Measurements from ENCODE around the gene TNFAIP8L1.
"Not testable (repeated sequence)": the region's sequence is repeated elsewhere in the genome, so short reads cannot be mapped to it uniquely, and the experiment has no call there.

The TNFAIP8L1 gene

DNA sequence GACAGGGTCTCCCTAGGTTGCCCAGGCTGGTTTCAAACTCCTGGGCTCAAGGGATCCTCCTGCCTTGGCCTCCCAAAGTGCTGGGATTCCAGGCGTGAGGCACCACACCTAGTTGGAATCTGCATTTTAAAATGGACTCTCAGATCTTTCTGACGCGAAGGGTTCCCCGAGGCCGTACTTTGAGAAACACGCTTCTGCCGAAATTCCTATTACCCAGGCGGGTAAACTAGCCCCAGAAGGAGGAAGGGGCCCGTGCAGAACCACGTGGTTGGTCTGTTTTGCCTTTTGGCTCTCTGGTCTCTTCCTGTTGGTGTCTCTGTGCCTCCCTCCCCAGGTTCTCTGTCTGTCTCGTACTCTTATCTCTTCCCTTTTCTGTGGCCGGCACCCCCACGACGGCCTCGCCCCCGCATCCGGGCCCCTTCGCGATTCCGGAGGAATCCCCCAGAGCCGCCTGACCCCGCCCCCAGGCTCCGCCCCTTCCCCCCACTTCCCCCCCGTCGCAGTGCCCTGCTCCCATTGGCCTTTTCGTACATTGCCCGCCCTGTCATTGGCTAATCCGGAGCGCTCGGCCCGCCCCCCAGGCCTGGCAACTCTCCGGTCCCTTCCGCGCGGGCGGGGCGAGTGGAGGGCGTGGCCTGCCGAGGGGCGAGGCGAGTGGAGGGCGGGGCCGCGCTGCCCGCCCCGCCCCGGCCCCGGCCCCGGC lies at the start of gene TNFAIP8L1:
TSS of gene TNFAIP8L1 (plus strand) at position 689 of the 703 bp plus-strand sequence. CDS start 12,354 bp downstream, outside the sequence.
- peak; percentile 61 for DNase-seq (ENCODE audit: low read depth, low spot score)

DNA sequence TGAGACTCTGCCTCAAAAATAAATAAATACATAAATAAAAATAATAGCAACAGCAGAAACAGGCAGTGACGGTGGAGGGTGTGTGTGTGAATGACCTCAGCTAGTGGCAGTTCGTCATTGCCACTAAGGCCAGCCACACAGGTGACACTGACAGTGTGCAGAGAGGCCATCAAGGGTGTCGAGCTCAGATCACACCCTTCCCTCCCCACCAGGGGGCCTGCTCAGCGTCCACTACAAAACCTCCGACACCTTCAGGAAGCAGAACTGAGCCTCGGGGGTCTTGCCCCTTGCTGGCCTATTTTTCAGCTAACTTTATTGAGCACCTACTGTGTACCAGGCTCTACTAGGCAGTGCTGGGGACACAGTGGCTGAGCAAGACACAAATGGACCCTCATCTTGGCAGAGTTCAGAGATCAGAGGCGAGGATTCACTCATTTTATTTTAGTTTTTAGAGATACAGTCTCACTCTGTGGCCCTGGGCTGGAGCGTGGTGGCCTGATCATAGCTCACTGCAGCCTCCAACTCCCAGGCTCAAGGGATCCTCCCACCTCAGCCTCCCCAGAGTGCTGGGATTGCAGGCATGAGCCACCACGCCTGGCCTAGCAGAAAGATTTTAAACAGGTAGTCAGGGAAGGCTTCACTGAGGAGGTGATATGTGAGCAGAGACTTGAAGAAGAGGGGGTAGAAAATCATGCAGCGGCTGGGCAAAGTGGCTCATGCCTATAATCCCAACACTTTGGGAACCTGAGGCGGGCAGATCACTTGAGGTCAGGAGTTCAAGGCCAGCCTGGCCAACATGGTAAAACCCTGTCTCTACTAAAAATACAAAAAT lies 49.5 kb upstream of the TNFAIP8L1 start:
- Histone ChIP-seq H3K9ac (ENCODE audit: insufficient read length) (no peak overlapping the region), H3K27ac (no peak overlapping the region), H3K4me3 (no peak overlapping the region), H3K36me3 (ENCODE audit: insufficient read depth, low read length) (no peaks in the 10 kb centered on the region), H3K9me3 (ENCODE audit: low read depth, low read length) (no peaks in the 10 kb centered on the region)
- no peak for DNase-seq (ENCODE audit: low read depth, low spot score)
- TF ChIP-seq POLR2AphosphoS5 (IDR thresholded peaks at IDR 0.05; ENCODE audit: borderline replicate concordance, low read depth, low read length), result no peak
- no peak for TF ChIP-seq EZH2 (IDR thresholded peaks at IDR 0.05)
- no peak for TF ChIP-seq FOXP2 (optimal IDR thresholded peaks at IDR 0.05; ENCODE audit: control extremely low read depth, extremely low read length, insufficient read depth)

More for the DNA sequence above, at the start of gene TNFAIP8L1:
- Histone ChIP-seq H3K27ac (peak within 1 kb of the TSS; percentile 77; the same call in 1 of the 2 replicates), H3K9me3 (ENCODE audit: low read depth, low read length) (no peaks in the 10 kb centered on the region), H3K4me3 (peak within 1 kb of the TSS; percentile 98), H3K36me3 (ENCODE audit: insufficient read depth, low read length) (no peaks in the 10 kb centered on the region), H3K9ac (ENCODE audit: insufficient read length) (peak within 1 kb of the TSS; percentile 86)
- TF ChIP-seq FOXP2 (optimal IDR thresholded peaks at IDR 0.05; ENCODE audit: control extremely low read depth, extremely low read length, insufficient read depth), result no peak
- no peak for TF ChIP-seq EZH2 (IDR thresholded peaks at IDR 0.05)
- TF ChIP-seq POLR2AphosphoS5 (IDR thresholded peaks at IDR 0.05; ENCODE audit: borderline replicate concordance, low read depth, low read length), result peak; percentile 51

DNA sequence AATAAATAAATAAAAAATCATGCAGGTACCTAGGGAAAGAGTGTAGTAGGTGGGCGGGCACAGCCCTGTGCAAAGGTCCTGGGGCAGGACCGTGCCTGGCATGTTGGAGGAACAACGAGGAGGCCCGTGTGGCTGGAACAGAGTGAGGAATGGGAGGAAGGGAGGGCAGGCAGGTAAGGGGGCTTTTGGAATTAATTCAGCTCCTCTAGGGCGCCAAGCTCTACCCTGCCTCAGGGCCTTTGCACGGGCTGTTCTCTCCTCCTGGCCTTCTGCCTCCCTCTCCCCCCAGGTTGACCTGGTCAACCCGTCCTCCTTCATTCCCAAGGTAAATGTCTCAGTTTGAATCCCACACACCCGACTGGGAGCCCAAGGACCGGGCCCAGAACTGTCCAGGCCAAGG lies 48.8 kb upstream of the TNFAIP8L1 start:
- Histone ChIP-seq H3K36me3 (ENCODE audit: insufficient read depth, low read length) (no peaks in the 10 kb centered on the region), H3K27ac (no peak overlapping the region), H3K9ac (ENCODE audit: insufficient read length) (no peak overlapping the region), H3K9me3 (ENCODE audit: low read depth, low read length) (no peaks in the 10 kb centered on the region), H3K4me3 (no peak overlapping the region)
- DNase-seq (ENCODE audit: low read depth, low spot score), result no peak
- TF ChIP-seq POLR2AphosphoS5 (IDR thresholded peaks at IDR 0.05; ENCODE audit: borderline replicate concordance, low read depth, low read length) (no peak), EZH2 (IDR thresholded peaks at IDR 0.05) (no peak), FOXP2 (optimal IDR thresholded peaks at IDR 0.05; ENCODE audit: control extremely low read depth, extremely low read length, insufficient read depth) (no peak)

DNA sequence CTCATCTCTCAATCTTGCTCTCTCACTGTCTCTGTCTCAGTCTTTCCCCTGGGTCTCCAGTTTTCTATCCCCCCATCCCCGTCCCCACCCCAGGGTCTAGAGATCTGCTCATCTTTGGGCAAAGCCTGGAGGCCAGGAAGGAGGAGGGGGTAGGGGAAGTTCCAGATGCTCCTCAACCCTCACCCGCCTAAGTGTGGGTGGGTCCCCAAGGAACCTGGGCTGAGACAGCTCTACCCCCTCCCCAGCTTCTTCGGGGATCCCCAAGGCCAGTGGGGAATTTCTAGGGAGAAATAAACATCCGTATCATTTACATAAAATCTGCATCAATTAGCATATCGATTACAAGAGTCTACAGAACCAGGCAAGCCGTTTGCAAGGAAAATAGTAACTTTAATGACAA lies 48.0 kb upstream of the TNFAIP8L1 start:
- no peaks in the 10 kb centered on the region for H3K9me3 ChIP-seq (ENCODE audit: low read depth, low read length)
- DNase-seq (ENCODE audit: low read depth, low spot score), result no peak
- H3K4me3 ChIP-seq, result no peak overlapping the region
- TF ChIP-seq FOXP2 (optimal IDR thresholded peaks at IDR 0.05; ENCODE audit: control extremely low read depth, extremely low read length, insufficient read depth), result no peak
- TF ChIP-seq EZH2 (IDR thresholded peaks at IDR 0.05), result no peak
- no peak overlapping the region for H3K9ac ChIP-seq (ENCODE audit: insufficient read length)
- H3K36me3 ChIP-seq (ENCODE audit: insufficient read depth, low read length), result no peaks in the 10 kb centered on the region
- H3K27ac ChIP-seq, result no peak overlapping the region

DNA sequence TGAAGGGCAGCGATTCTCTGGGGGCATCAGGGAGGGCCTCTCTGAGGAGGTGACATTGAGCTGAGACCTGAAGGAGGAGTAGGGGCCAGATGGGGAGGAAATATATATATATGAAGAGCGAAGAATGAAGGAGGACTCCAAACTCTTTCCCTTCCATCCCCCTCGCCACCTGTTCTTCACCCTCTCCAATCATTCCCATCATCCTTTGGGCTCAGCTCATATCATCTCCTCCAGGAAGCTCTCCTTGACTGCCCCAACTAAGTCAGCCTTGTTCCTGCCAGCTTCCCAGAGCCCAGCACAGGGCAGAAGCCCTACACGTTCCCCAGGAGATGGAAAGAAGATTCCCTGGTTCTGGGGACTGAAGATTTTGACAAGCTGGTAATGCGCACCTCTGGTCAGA lies 46.9 kb upstream of the TNFAIP8L1 start:
- TF ChIP-seq EZH2 (IDR thresholded peaks at IDR 0.05) (no peak), POLR2AphosphoS5 (IDR thresholded peaks at IDR 0.05; ENCODE audit: borderline replicate concordance, low read depth, low read length) (no peak), FOXP2 (optimal IDR thresholded peaks at IDR 0.05; ENCODE audit: control extremely low read depth, extremely low read length, insufficient read depth) (no peak)
- no peak for DNase-seq (ENCODE audit: low read depth, low spot score)
- Histone ChIP-seq H3K36me3 (ENCODE audit: insufficient read depth, low read length) (no peaks in the 10 kb centered on the region), H3K27ac (no peak overlapping the region), H3K9me3 (ENCODE audit: low read depth, low read length) (no peaks in the 10 kb centered on the region), H3K9ac (ENCODE audit: insufficient read length) (no peak overlapping the region), H3K4me3 (no peak overlapping the region)

DNA sequence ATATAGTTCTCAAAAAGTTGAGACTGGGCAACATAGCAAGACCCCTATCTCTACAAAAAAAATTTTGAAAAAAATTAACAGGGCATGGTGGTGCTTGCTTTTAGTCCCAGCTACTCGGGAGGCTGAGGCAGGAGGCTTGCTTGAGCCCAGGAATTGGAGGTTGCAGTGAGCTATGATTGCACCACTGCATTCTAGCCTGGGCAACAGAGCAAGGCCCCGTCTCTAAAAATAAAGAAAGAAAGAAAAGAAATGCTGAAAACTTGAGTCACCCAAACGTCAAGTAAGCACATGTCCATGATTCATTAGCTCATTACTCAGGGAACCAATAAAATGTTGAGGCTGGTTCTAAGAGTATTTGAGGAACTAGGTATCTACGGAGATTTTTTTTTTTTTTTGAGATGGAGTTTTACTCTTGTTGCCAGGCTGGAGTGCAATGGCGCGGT lies 45.9 kb upstream of the TNFAIP8L1 start:
- Histone ChIP-seq H3K9ac (ENCODE audit: insufficient read length) (no peak overlapping the region), H3K27ac (no peak overlapping the region), H3K9me3 (ENCODE audit: low read depth, low read length) (no peaks in the 10 kb centered on the region), H3K4me3 (no peak overlapping the region), H3K36me3 (ENCODE audit: insufficient read depth, low read length) (no peaks in the 10 kb centered on the region)
- TF ChIP-seq POLR2AphosphoS5 (IDR thresholded peaks at IDR 0.05; ENCODE audit: borderline replicate concordance, low read depth, low read length) (no peak), FOXP2 (optimal IDR thresholded peaks at IDR 0.05; ENCODE audit: control extremely low read depth, extremely low read length, insufficient read depth) (no peak), EZH2 (IDR thresholded peaks at IDR 0.05) (no peak)
- DNase-seq (ENCODE audit: low read depth, low spot score), result no peak

DNA sequence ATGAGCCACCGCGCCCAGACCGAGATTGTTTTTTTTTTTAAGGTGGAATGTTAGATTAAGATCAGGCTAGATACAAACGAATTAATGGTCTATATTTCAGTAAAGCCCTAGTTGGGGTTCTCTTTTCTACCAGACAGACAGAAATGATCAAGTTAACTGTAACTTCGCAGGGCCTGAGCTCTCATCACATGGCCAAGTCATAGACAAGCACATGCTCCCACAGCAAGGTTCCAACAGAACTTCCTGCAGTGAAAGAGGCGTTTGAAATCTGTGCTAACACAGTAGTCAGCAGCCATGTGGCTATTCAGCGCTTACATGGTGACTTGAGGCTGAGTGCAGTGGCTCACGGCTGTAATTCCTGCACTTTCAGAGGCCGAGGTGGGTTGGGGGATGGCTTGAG lies 45.1 kb upstream of the TNFAIP8L1 start:
- H3K9ac ChIP-seq (ENCODE audit: insufficient read length), result no peak overlapping the region
- H3K27ac ChIP-seq, result no peak overlapping the region
- no peak for TF ChIP-seq POLR2AphosphoS5 (IDR thresholded peaks at IDR 0.05; ENCODE audit: borderline replicate concordance, low read depth, low read length)
- TF ChIP-seq FOXP2 (optimal IDR thresholded peaks at IDR 0.05; ENCODE audit: control extremely low read depth, extremely low read length, insufficient read depth), result no peak
- no peak for TF ChIP-seq EZH2 (IDR thresholded peaks at IDR 0.05)
- no peak for DNase-seq (ENCODE audit: low read depth, low spot score)
- H3K4me3 ChIP-seq, result no peak overlapping the region
- H3K9me3 ChIP-seq (ENCODE audit: low read depth, low read length), result no peaks in the 10 kb centered on the region
- H3K36me3 ChIP-seq (ENCODE audit: insufficient read depth, low read length), result no peaks in the 10 kb centered on the region

DNA sequence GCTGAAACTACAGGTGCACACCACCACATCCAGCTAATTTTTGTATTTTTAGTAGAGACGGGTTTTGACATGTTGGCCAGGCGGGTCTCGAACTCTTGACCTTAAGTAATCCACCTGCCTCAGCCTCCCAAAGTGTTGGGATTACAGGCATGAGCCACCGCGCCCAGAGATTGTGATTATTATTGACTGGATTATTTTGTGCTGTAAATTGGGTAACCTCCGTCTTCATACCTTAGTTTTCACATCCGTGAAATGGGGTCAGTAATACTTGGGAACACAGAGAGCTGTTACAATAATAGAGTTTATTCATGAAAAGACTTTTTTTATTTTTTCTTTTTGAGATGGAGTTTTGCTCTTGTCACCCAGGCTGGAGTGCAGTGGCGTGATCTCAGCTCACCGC lies 44.2 kb upstream of the TNFAIP8L1 start:
- not testable (repeated sequence) for H3K9me3 ChIP-seq (ENCODE audit: low read depth, low read length); DNase-seq (ENCODE audit: low read depth, low spot score); H3K4me3 ChIP-seq; H3K36me3 ChIP-seq (ENCODE audit: insufficient read depth, low read length); H3K9ac ChIP-seq (ENCODE audit: insufficient read length); H3K27ac ChIP-seq
